B cell (primary cell): ENCODE results near the gene HMCN1. TPM values are rescaled to one million over a fixed set of nuclear protein-coding genes. Genes with fewer than 3 reads are reported as not detected.

Source experiments
- ATAC-seq: fragments of 200-7000 bp; cut with Tn5 transposase; one replicate; pipeline ENCODE4 v1.10.0; 2021; ENCODE audit warnings: low read depth, mild to moderate bottlenecking, moderate number of reproducible peaks, moderate library complexity
- CTCF ChIA-PET: fragments of 350-600 bp; sonication (Branson Sonifier 250); formaldehyde crosslinking; loops from one replicate; lab custom pipeline; 2021; ENCODE audit warnings: antibody characterized with exemption, inconsistent platforms; lab: Charles Lee
- POLR2A ChIA-PET: fragments of 350-600 bp; sonication (Branson Sonifier 250); formaldehyde crosslinking; loops from one replicate; lab custom pipeline; 2021; ENCODE audit warnings: antibody characterized with exemption; lab: Charles Lee
- DNase-seq: peaks from one replicate; pipeline ENCODE4 v3.0.0; 2013
- H2AFZ ChIP-seq: 2 replicates; pipeline ENCODE4 v1.6.1; 2012; ENCODE audit warnings: mild to moderate bottlenecking, low read depth, low read length; ENCODE audit not compliant: insufficient read depth, poor library complexity, severe bottlenecking
- H3K27ac ChIP-seq, 2 donors: 1 replicate in 1 of 2; 2 replicates in 1 of 2; pipeline ENCODE4 v1.5.1; 2012 to 2013; ENCODE audit warnings: low read length in 2 of 2, mild to moderate bottlenecking in 2 of 2, moderate library complexity in 1 of 2
- H3K27me3 ChIP-seq, 4 experiments: fragments of 200-600 bp in 1 of 4; sonication (generic) in 1 of 4; replicated peaks in 1 of 4; 1 replicate in 2 of 4; 2 replicates in 2 of 4; pipeline versions ENCODE4 v1.6.1 to v1.7.0; 2013 to 2016; ENCODE audit warnings: low read length in 3 of 4, mild to moderate bottlenecking in 2 of 4, mixed read lengths in 1 of 4, moderate library complexity in 1 of 4; ENCODE audit not compliant: insufficient read depth in 4 of 4, control insufficient read depth in 3 of 4; ENCODE audit errors: control extremely low read depth in 1 of 4
- H3K36me3 ChIP-seq, 2 experiments: replicated peaks in 1 of 2; 1 replicate in 1 of 2; 2 replicates in 1 of 2; pipeline versions ENCODE4 v1.6.1 to v1.7.1; 2013; ENCODE audit warnings: low read length in 1 of 2; ENCODE audit not compliant: insufficient read depth in 2 of 2, control insufficient read depth in 1 of 2; ENCODE audit errors: control extremely low read depth in 1 of 2, extremely low read depth in 1 of 2
- H3K4me1 ChIP-seq, 2 donors: fragments of 200-600 bp in 1 of 2; sonication (generic) in 1 of 2; 1 replicate in 1 of 2; 2 replicates in 1 of 2; pipeline versions ENCODE4 v1.5.1 to v1.6.1; 2013 to 2017; ENCODE audit warnings: low read length in 2 of 2; ENCODE audit not compliant: control insufficient read depth in 2 of 2, insufficient read depth in 2 of 2
- H3K4me2 ChIP-seq: replicated peaks from 2 replicates; pipeline ENCODE3; 2012; ENCODE audit warnings: mild to moderate bottlenecking, low read depth, low read length; ENCODE audit not compliant: poor library complexity, severe bottlenecking
- H3K4me3 ChIP-seq, 5 experiments: fragments of 200-600 bp in 1 of 5; sonication (generic) in 1 of 5; 1 replicate in 3 of 5; 2 replicates in 2 of 5; pipeline versions ENCODE4 v1.5.1 to v1.7.0; 2011 to 2016; ENCODE audit warnings: low read length in 4 of 5, mild to moderate bottlenecking in 4 of 5, low read depth in 2 of 5, control low read depth in 1 of 5, moderate library complexity in 1 of 5; ENCODE audit not compliant: insufficient read depth in 1 of 5; ENCODE audit errors: control extremely low read depth in 1 of 5, extremely low read depth in 1 of 5
- H3K79me2 ChIP-seq: fragments of 200-600 bp; sonication (generic); one replicate; pipeline ENCODE4 v1.6.0; 2016; ENCODE audit warnings: low read length; ENCODE audit not compliant: control insufficient read depth, insufficient read depth
- H3K9ac ChIP-seq: fragments of 200-600 bp; sonication (generic); 2 replicates; pipeline ENCODE4 v1.6.1; 2017; ENCODE audit warnings: mild to moderate bottlenecking, low read length, moderate library complexity
- H3K9me3 ChIP-seq, 3 donors: one replicate each; pipeline versions ENCODE4 v1.6.1 to v1.7.1; 2013; ENCODE audit warnings: low read length in 2 of 3; ENCODE audit not compliant: control insufficient read depth in 2 of 3, insufficient read depth in 1 of 3; ENCODE audit errors: control extremely low read depth in 1 of 3
- H4K20me1 ChIP-seq: 2 replicates; pipeline ENCODE4 v1.6.0; 2012; ENCODE audit warnings: mild to moderate bottlenecking, low read length; ENCODE audit not compliant: insufficient read depth, control insufficient read depth, poor library complexity, severe bottlenecking
- H3K27ac Mint-ChIP-seq: one replicate; pipeline ENCODE4 v1.8.0; 2021; ENCODE audit warnings: mixed read lengths
- H3K27me3 Mint-ChIP-seq: one replicate; pipeline ENCODE4 v1.8.0; 2021; ENCODE audit warnings: mixed read lengths
- H3K4me1 Mint-ChIP-seq: one replicate; pipeline ENCODE4 v1.8.0; 2021; ENCODE audit warnings: mixed read lengths
- H3K4me3 Mint-ChIP-seq: one replicate; pipeline ENCODE4 v1.8.0; 2021; ENCODE audit warnings: mixed read lengths
- H3K9me3 Mint-ChIP-seq: one replicate; pipeline ENCODE4 v1.8.0; 2022; ENCODE audit warnings: mixed read lengths; ENCODE audit not compliant: insufficient read depth
- CTCF ChIP-seq: fragments of 200-600 bp; IDR thresholded peaks from one replicate; pipeline ENCODE4 v1.8.0; 2022; ENCODE audit warnings: antibody characterized with exemption, mild to moderate bottlenecking
- EZH2 ChIP-seq: IDR thresholded peaks from 2 replicates; pipeline ENCODE4 v1.6.1; 2012; ENCODE audit warnings: borderline replicate concordance, low read depth, mild to moderate bottlenecking, moderate library complexity, low read length; ENCODE audit not compliant: insufficient read depth, poor library complexity, severe bottlenecking
- WGBS: methylation state at CpG from one replicate; pipeline ENCODE4 v1.1.5; 2013; ENCODE audit warnings: missing lambda C conversion rate; ENCODE audit not compliant: insufficient coverage; 5-methylcytosine and 5-hydroxymethylcytosine counted together
- intact Hi-C: fragments of 100-400 bp; cut with micrococcal nuclease; formaldehyde crosslinking; loops from one replicate; pipeline ENCODE4 v1.10.0; 2022
- polyA plus RNA-seq: library from polyadenylated mRNA; depleted of rRNA; stranded (reverse); fragments of >200 nt; gene quantifications from 2 replicates; pipeline ENCODE4 v1.2.3, GENCODE V29; 2012
- total RNA-seq, 2 donors: library from RNA; stranded (reverse); fragments of 120-200 nt in 1 of 2; gene quantifications; 1 replicate in 1 of 2; 2 replicates in 1 of 2; pipeline versions ENCODE4 v1.2.3 to v1.2.4, GENCODE V29; 2013 to 2022

The HMCN1 gene
- total and polyA plus RNA-seq, 2 donors (not counting 1 experiment from before 2014, with no cell fraction given): not detected

GRCh38 chr1:185769136-185769535 lies 34.9 kb downstream of the HMCN1 start:
- Histone ChIP-seq H3K27me3 (no peaks in the 10 kb centered on the region), H3K79me2 (no peaks in the 10 kb centered on the region), H3K36me3 (no peaks in the 10 kb centered on the region), H4K20me1 (no peaks in the 10 kb centered on the region), H3K27ac (no peak overlapping the region), H3K4me1 (no peaks in the 10 kb centered on the region), H3K9ac (no peak overlapping the region), H3K9me3 (no peaks in the 10 kb centered on the region), H2AFZ (no peak overlapping the region), H3K4me3 (no peak overlapping the region), H3K4me2 (no peak overlapping the region)
- WGBS: 100% methylated on average over 1 of the region's 1 CpG
- Mint-ChIP-seq H3K27me3 (peaks cover 18% of the 10 kb centered on the region), H3K4me1 (no peaks in the 10 kb centered on the region), H3K27ac (no peak overlapping the region), H3K9me3 (no peaks in the 10 kb centered on the region), H3K4me3 (no peak overlapping the region)
- CTCF ChIA-PET: no interaction called here
- POLR2A ChIA-PET: no interaction called here
- DNase-seq (no peak), ATAC-seq (no peak)
- TF ChIP-seq CTCF: no peak
- TF ChIP-seq EZH2: no peak
- intact Hi-C loops: no loop called here

- intact Hi-C loops: no loop called here
- Histone ChIP-seq H3K27me3 (no peaks in the 10 kb centered on the region), H4K20me1 (no peaks in the 10 kb centered on the region), H3K4me1 (no peaks in the 10 kb centered on the region), H3K4me2 (no peak overlapping the region), H3K79me2 (no peaks in the 10 kb centered on the region), H3K9me3 (no peaks in the 10 kb centered on the region), H3K9ac (no peak overlapping the region), H3K4me3 (no peak overlapping the region), H3K36me3 (no peaks in the 10 kb centered on the region), H2AFZ (no peak overlapping the region), H3K27ac (no peak overlapping the region)
- ChIA-PET CTCF (no interaction called here), POLR2A (no interaction called here)
- TF ChIP-seq EZH2: no peak
- 100% methylated on average over 1 of the region's 5 CpGs for WGBS
- H3K4me3 Mint-ChIP-seq: no peak overlapping the region
- H3K9me3 Mint-ChIP-seq: no peaks in the 10 kb centered on the region
- DNase-seq (no peak), ATAC-seq (no peak)
- peaks cover 8% of the 10 kb centered on the region for H3K27me3 Mint-ChIP-seq
- H3K27ac Mint-ChIP-seq: no peak overlapping the region
- no peaks in the 10 kb centered on the region for H3K4me1 Mint-ChIP-seq
Measured at GRCh38 chr1:185774394-185774793, 40.2 kb downstream of the HMCN1 start.
